ENCODE measurements around the gene KIRREL2. TPM values are rescaled to one million over a fixed set of nuclear protein-coding genes. Genes with fewer than 3 reads are reported as not detected.

Gene KIRREL2
- total and polyA plus RNA-seq, 2 experiments from 2014 or later = 3.6 to 9.9 TPM

DNA sequence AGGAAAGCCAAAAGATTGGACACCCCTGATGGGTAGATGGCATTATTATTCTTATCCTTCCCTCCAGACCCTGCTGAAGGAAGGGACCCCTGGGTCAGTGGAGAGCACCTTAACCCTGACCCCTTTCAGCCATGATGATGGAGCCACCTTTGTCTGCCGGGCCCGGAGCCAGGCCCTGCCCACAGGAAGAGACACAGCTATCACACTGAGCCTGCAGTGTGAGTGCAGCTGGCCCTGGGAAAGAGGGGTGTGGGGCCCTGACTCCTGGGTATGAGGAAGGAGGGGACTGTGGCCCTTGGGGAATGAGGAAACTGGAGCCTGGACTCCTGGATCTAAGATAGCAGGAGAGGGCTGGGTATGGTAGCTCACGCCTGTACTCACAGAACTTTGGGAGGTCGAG lies 2.7 kb downstream of the KIRREL2 start:
- no peaks in the 10 kb centered on the region for H3K79me2 ChIP-seq (replicated peaks; ENCODE audit: insufficient read depth)
- H3K4me3 Mint-ChIP-seq = peak overlapping the region; percentile 26; the same call in 1 of the 3 replicates
- H3K9me2 ChIP-seq (ENCODE audit: insufficient read depth) = no peaks in the 10 kb centered on the region
- no peaks in the 10 kb centered on the region for H4K20me1 ChIP-seq (replicated peaks; ENCODE audit: insufficient read depth)
- H3K36me3 Mint-ChIP-seq (ENCODE audit: low read depth) = peaks cover 4% of the 10 kb centered on the region; the same call in 2 of the 3 replicates
- no peak overlapping the region for H3K27ac Mint-ChIP-seq
- no peak for TF ChIP-seq NANOG (IDR thresholded peaks at IDR 0.05; ENCODE audit: borderline replicate concordance)
- TF ChIP-seq ZNF331 (CRISPR knock-in tag; IDR thresholded peaks at IDR 0.05; ENCODE audit: low read depth) = no peak
- TF ChIP-seq ZNF114 (CRISPR knock-in tag; IDR thresholded peaks at IDR 0.05) = no peak
- TF ChIP-seq POLR2AphosphoS5 (IDR thresholded peaks at IDR 0.05; ENCODE audit: low read depth) = no peak
- TF ChIP-seq, protein P1, sequence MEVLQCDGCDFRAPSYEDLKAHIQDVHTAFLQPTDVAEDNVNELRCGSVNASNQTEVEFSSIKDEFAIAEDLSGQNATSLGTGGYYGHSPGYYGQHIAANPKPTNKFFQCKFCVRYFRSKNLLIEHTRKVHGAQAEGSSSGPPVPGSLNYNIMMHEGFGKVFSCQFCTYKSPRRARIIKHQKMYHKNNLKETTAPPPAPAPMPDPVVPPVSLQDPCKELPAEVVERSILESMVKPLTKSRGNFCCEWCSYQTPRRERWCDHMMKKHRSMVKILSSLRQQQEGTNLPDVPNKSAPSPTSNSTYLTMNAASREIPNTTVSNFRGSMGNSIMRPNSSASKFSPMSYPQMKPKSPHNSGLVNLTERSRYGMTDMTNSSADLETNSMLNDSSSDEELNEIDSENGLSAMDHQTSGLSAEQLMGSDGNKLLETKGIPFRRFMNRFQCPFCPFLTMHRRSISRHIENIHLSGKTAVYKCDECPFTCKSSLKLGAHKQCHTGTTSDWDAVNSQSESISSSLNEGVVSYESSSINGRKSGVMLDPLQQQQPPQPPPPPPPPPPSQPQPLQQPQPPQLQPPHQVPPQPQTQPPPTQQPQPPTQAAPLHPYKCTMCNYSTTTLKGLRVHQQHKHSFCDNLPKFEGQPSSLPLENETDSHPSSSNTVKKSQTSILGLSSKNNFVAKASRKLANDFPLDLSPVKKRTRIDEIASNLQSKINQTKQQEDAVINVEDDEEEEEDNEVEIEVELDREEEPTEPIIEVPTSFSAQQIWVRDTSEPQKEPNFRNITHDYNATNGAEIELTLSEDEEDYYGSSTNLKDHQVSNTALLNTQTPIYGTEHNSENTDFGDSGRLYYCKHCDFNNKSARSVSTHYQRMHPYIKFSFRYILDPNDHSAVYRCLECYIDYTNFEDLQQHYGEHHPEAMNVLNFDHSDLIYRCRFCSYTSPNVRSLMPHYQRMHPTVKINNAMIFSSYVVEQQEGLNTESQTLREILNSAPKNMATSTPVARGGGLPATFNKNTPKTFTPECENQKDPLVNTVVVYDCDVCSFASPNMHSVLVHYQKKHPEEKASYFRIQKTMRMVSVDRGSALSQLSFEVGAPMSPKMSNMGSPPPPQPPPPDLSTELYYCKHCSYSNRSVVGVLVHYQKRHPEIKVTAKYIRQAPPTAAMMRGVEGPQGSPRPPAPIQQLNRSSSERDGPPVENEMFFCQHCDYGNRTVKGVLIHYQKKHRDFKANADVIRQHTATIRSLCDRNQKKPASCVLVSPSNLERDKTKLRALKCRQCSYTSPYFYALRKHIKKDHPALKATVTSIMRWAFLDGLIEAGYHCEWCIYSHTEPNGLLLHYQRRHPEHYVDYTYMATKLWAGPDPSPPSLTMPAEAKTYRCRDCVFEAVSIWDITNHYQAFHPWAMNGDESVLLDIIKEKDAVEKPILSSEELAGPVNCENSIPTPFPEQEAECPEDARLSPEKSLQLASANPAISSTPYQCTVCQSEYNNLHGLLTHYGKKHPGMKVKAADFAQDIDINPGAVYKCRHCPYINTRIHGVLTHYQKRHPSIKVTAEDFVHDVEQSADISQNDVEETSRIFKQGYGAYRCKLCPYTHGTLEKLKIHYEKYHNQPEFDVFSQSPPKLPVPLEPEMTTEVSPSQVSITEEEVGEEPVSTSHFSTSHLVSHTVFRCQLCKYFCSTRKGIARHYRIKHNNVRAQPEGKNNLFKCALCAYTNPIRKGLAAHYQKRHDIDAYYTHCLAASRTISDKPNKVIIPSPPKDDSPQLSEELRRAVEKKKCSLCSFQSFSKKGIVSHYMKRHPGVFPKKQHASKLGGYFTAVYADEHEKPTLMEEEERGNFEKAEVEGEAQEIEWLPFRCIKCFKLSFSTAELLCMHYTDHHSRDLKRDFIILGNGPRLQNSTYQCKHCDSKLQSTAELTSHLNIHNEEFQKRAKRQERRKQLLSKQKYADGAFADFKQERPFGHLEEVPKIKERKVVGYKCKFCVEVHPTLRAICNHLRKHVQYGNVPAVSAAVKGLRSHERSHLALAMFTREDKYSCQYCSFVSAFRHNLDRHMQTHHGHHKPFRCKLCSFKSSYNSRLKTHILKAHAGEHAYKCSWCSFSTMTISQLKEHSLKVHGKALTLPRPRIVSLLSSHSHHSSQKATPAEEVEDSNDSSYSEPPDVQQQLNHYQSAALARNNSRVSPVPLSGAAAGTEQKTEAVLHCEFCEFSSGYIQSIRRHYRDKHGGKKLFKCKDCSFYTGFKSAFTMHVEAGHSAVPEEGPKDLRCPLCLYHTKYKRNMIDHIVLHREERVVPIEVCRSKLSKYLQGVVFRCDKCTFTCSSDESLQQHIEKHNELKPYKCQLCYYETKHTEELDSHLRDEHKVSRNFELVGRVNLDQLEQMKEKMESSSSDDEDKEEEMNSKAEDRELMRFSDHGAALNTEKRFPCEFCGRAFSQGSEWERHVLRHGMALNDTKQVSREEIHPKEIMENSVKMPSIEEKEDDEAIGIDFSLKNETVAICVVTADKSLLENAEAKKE (CRISPR knock-in tag; IDR thresholded peaks at IDR 0.05) = no peak
- TF ChIP-seq REST (IDR thresholded peaks at IDR 0.05; ENCODE audit: unreplicated experiment) = no peak
- TF ChIP-seq EZH2 (IDR thresholded peaks at IDR 0.05; ENCODE audit: low read depth, unreplicated experiment) = no peak
- TF ChIP-seq STAT1 (IDR thresholded peaks at IDR 0.05; ENCODE audit: unreplicated experiment) = no peak
- TF ChIP-seq, protein P2, sequence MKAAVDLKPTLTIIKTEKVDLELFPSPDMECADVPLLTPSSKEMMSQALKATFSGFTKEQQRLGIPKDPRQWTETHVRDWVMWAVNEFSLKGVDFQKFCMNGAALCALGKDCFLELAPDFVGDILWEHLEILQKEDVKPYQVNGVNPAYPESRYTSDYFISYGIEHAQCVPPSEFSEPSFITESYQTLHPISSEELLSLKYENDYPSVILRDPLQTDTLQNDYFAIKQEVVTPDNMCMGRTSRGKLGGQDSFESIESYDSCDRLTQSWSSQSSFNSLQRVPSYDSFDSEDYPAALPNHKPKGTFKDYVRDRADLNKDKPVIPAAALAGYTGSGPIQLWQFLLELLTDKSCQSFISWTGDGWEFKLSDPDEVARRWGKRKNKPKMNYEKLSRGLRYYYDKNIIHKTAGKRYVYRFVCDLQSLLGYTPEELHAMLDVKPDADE (IDR thresholded peaks at IDR 0.05) = no peak
- no peak for TF ChIP-seq JUNB (IDR thresholded peaks at IDR 0.05; ENCODE audit: unreplicated experiment)
- TF ChIP-seq CREB1 (CRISPR knock-in tag; IDR thresholded peaks at IDR 0.05; ENCODE audit: low read depth) = no peak
- TF ChIP-seq CTCF (conservative IDR thresholded peaks at IDR 0.05; ENCODE audit: low read depth in 2 of 2) = no peak
- TF ChIP-seq EZH2phosphoT487 (IDR thresholded peaks at IDR 0.05; ENCODE audit: unreplicated experiment) = no peak
- no peak overlapping the region for H3K4me2 ChIP-seq
- H3K36me3 ChIP-seq (ENCODE audit: insufficient read depth) = no peaks in the 10 kb centered on the region; the same call in 1 of the 2 replicates
- H3K4me1 Mint-ChIP-seq = peaks cover 31% of the 10 kb centered on the region
- no peak for DNase-seq (ENCODE audit: low spot score)
- no peak for ATAC-seq
- peaks cover 74% of the 10 kb centered on the region for H3K27me3 ChIP-seq (ENCODE audit: insufficient read depth)
- no peaks in the 10 kb centered on the region for H3K9me3 Mint-ChIP-seq
- H3F3A ChIP-seq (replicated peaks; ENCODE audit: low read depth) = 0 out of 2 replicates have a peak, but pooled peaks cover 3% of the 10 kb centered on the region
- no peak overlapping the region for H3K4me3 ChIP-seq
- peaks cover 73% of the 10 kb centered on the region for H3K27me3 Mint-ChIP-seq (ENCODE audit: insufficient read depth, low read depth, poor library complexity)
- H2AFZ ChIP-seq = no peak overlapping the region
- H3K4me1 ChIP-seq (ENCODE audit: insufficient read depth) = peaks cover 23% of the 10 kb centered on the region
- no peak overlapping the region for H3K27ac ChIP-seq (ENCODE audit: low read depth)
